ENCODE data around the gene GSC. TPM values are rescaled to one million over a fixed set of nuclear protein-coding genes. Genes with fewer than 3 reads are reported as not detected.

Gene GSC
- total and polyA plus RNA-seq, 2 of the 4 experiments (the other 2 are of a cell fraction): not detected

DNA sequence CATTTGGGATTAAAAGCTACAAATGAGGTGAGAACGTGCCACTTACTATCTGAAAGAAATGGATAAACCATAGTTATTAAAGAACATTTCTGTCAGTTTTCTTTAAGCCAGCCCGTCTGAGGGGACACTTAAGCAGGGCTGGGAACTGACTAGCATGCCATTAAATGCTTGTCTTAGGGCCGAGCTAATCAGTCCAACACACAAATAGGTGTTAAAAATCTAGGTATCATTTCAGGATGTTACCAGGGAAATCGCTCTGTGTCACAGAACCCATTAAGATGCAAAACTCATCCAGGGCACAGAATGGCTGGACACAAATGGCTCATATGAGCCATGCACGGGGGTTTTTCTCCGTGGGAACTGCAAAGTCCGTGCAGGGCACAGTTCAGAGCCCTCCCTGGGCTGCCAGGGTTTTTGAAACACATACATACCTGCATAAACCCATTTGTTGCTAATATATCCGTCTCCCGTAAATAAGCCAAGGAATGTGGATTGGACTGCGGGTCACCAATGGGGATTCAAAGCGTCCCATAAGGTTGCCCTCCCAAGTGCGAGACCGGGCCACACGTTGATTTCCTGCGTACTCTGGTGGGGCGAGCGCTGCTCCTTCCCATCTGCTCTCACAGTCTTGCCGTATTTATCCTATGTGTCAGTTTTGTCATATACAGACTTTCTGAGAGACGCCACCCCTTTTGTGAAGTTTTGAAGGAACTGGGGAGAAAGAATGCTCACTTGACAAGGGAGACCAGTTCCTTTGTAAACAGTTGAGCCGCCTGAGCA, 5.4 kb upstream of the GSC start:
- Histone ChIP-seq H3K9ac (ENCODE audit: low read depth, low read length) (no peak overlapping the region), H4K20me1 (ENCODE audit: insufficient read depth, low read length) (no peaks in the 10 kb centered on the region), H3K9me3 (ENCODE audit: control insufficient read depth, insufficient read depth, low read length) (peaks cover 11% of the 10 kb centered on the region), H3K79me1 (ENCODE audit: low read depth in 1 of 2, low read length in 2 of 2) (no peaks in the 10 kb centered on the region), H3K9me1 (ENCODE audit: insufficient read depth, low read length) (no peaks in the 10 kb centered on the region), H3K14ac (replicated peaks; ENCODE audit: low read depth, low read length) (no peak overlapping the region), H3K56ac (ENCODE audit: extremely low read depth, insufficient read depth, low read length) (no peak overlapping the region), H2AFZ (replicated peaks; ENCODE audit: low read length, poor library complexity) (no peak overlapping the region), H2AK5ac (ENCODE audit: low read depth, low read length) (no peak overlapping the region), H3K18ac (ENCODE audit: low read depth, low read length) (no peak overlapping the region), H3K27ac (ENCODE audit: insufficient read depth, low read length) (no peak overlapping the region), H3K4me2 (ENCODE audit: low read depth, low read length) (no peak overlapping the region), H3K27me3 (ENCODE audit: control insufficient read depth, insufficient read depth, low read length) (peaks cover 48% of the 10 kb centered on the region), H4K8ac (ENCODE audit: low read depth in 2 of 2, low read length in 2 of 2) (no peak overlapping the region), H2BK20ac (ENCODE audit: low read depth, low read length) (no peak overlapping the region), H3K36me3 (ENCODE audit: control insufficient read depth, insufficient read depth, low read length) (no peaks in the 10 kb centered on the region), H2AK9ac (replicated peaks; ENCODE audit: low read depth, low read length, poor library complexity) (no peak overlapping the region), H4K91ac (ENCODE audit: insufficient read depth, low read depth, low read length) (no peak overlapping the region), H2BK15ac (ENCODE audit: low read depth, low read length) (no peak overlapping the region), H3K4ac (ENCODE audit: low read depth, low read length) (no peak overlapping the region), H2BK5ac (ENCODE audit: low read depth, low read length, poor library complexity, severe bottlenecking) (no peak overlapping the region), H4K5ac (ENCODE audit: low read depth, low read length) (no peak overlapping the region), H3K4me1 (ENCODE audit: control insufficient read depth, insufficient read depth, low read length) (no peaks in the 10 kb centered on the region), H3K4me3 (ENCODE audit: insufficient read depth, low read depth, low read length) (no peak overlapping the region), H3K23ac (ENCODE audit: low read depth, low read length) (no peak overlapping the region), H2BK120ac (ENCODE audit: low read depth, low read length) (no peak overlapping the region)
- DNase-seq (no peak), ATAC-seq (ENCODE audit: low read depth) (no peak)
- TF ChIP-seq CHD1 (IDR thresholded peaks at IDR 0.05; ENCODE audit: low read depth, low read length): no peak
- TF ChIP-seq MAFK (IDR thresholded peaks at IDR 0.05; ENCODE audit: low read depth, low read length): no peak
- TF ChIP-seq NFE2L2 (IDR thresholded peaks at IDR 0.05; ENCODE audit: low read depth, low read length): no peak
- TF ChIP-seq MXI1 (IDR thresholded peaks at IDR 0.05; ENCODE audit: borderline replicate concordance, low read depth, low read length): no peak
- TF ChIP-seq FOS (IDR thresholded peaks at IDR 0.05; ENCODE audit: low read depth, low read length): no peak
- no peak for TF ChIP-seq POLR2A (IDR thresholded peaks at IDR 0.05; ENCODE audit: low read depth, low read length)
- TF ChIP-seq RAD21 (IDR thresholded peaks at IDR 0.05; ENCODE audit: low read length): no peak
- no peak for TF ChIP-seq CEBPB (IDR thresholded peaks at IDR 0.05; ENCODE audit: low read depth, low read length)
- no peak for TF ChIP-seq USF2 (IDR thresholded peaks at IDR 0.05; ENCODE audit: low read depth, low read length)
- TF ChIP-seq, protein P1, sequence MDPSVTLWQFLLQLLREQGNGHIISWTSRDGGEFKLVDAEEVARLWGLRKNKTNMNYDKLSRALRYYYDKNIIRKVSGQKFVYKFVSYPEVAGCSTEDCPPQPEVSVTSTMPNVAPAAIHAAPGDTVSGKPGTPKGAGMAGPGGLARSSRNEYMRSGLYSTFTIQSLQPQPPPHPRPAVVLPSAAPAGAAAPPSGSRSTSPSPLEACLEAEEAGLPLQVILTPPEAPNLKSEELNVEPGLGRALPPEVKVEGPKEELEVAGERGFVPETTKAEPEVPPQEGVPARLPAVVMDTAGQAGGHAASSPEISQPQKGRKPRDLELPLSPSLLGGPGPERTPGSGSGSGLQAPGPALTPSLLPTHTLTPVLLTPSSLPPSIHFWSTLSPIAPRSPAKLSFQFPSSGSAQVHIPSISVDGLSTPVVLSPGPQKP (IDR thresholded peaks at IDR 0.05; ENCODE audit: borderline replicate concordance, low read depth, low read length): no peak
- no peak for TF ChIP-seq SMC3 (IDR thresholded peaks at IDR 0.05; ENCODE audit: low read depth, low read length)
- no peak for TF ChIP-seq MAZ (IDR thresholded peaks at IDR 0.05; ENCODE audit: borderline replicate concordance, low read depth, low read length)
- no peak for TF ChIP-seq RCOR1 (IDR thresholded peaks at IDR 0.05; ENCODE audit: insufficient replicate concordance, low read length)
- BruUV-seq (replicated peaks): no TSS peak
- dilution Hi-C loops (cut with HindIII; ENCODE audit: low sequenced_read_pairs, unreplicated experiment) (no loop called here), in situ Hi-C loops (cut with MboI; ENCODE audit: low sequenced_read_pairs) (no loop called here), intact Hi-C loops (cut with micrococcal nuclease) (no loop called here)
- CTCF ChIA-PET: no interaction called here
- POLR2A ChIA-PET (ENCODE audit: unreplicated experiment): no interaction called here
- no CpG with 5 or more reads among the region's 20 CpGs for WGBS, 2 experiments (ENCODE audit: extremely low coverage in 2 of 2, insufficient read length in 1 of 2)

Data from IMR-90 (cell line).